Kidney capillary endothelial cell (primary cell): Measurements from ENCODE around the gene TECPR2.

Source experiments
- DNase-seq: peaks from one replicate; pipeline ENCODE4 v3.0.0-alpha.2; 2018; ENCODE audit warnings: low spot score

Gene TECPR2

GRCh38 chr14:102469261-102469660, 106.5 kb downstream of the TECPR2 start:
- no peak for DNase-seq

DNA sequence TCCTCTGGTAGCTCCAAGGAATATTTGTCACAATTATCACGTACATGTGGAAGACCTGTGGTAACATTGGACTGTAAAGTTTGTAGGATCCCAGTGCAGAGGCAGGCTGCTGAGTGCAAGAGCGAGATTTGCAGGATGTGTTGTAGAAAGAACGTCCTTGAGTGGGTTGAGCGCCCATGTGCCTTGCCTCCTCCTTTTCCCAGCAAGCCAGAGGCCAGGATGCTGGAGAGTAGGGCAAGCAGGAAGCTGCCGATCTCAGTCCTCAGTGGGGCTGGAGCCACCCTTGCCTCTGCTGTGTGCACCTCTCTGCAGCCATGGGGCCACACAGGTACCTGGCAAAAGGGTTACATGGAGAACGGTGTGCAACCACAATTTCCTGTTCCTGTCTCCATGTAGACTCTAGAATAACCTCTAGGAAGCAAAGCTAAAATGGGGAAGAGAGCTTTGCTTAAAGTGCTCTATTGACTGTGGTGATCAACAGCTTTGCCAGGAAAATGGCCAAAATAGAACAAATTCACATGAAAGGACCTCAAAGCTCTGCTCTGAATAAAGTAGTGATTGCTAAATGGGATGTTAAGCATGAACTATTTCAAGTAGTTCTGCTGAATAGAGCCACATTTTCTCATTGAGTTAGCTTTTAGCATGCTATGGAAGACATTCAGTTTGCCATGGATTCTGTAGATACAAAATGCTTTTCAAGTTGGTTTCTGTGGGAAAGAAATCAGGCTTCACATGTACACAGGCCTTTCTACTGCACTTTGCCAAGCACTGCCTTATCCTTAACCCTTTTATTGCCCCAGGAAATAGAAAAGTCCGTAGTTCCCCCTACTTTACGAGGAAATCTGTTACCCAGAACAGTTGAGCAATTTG, 109.4 kb downstream of the TECPR2 start:
- DNase-seq = no peak

GRCh38 chr14:102472791-102473150, 110.0 kb downstream of the TECPR2 start:
- DNase-seq = no peak

DNA sequence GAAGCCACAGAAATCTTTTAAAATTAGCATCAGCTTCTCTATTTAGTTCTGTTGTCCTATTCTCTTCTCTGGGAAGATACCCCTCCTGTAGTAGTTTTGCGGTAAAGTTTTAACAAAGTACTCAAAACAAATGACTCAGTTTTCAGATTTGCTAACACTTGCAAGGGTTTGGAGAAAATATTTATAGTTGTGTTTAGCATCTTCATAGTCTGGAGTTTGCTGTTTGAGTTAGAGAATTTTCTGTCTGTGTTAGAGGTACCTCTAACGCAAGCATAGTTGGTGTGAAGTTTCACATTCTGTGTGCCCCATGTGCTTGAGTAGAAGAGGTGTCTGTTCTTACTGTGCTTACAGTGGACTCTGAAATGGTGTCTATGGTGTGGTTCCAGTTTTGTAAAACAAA, 110.8 kb downstream of the TECPR2 start:
- DNase-seq = no peak

DNA sequence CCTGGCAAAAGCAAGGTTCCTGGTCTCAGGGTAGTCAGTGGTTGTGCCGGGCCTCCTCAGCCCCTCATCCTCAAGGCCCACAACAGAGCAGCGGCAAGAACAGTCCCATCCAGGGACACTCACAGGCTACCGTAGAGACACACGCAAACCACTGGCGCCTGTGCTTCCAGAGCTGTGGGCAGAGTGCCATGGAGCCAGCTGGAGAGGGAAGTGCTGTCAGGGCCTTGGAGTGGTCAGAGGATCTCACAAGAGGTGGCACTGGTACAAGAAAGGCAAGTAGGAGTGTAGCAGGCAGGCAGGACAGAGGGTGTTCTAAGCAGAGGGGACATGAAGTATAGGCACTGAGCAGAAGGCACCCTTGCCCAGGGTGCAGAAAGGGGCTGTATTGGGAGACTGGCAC, 112.2 kb downstream of the TECPR2 start:
- DNase-seq = no peak

DNA sequence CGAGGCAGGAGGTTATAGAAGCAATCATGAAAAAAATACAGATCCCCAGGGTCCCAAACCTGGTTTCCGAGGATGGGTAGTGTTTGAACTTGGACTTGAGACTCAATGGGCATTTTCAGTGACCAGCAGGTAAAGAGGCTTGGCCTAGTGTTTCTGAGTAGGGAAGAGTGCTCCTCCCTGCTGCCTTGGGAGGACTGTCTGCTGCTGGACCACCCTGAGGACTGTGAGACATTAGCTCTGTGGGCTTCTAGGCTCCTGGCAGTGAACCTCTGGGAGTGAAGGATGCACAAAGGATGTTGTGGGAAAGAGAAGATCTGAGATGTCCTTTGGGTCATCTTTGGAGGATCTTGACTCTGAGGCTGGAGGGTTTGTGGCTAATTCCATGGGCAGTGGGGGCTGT, 116.4 kb downstream of the TECPR2 start:
- no peak for DNase-seq

- DNase-seq = no peak
These were observed 117.0 kb downstream of the TECPR2 start for GRCh38 chr14:102479777-102480176.

- no peak for DNase-seq
These were observed 118.6 kb downstream of the TECPR2 start for GRCh38 chr14:102481371-102481770.

DNA sequence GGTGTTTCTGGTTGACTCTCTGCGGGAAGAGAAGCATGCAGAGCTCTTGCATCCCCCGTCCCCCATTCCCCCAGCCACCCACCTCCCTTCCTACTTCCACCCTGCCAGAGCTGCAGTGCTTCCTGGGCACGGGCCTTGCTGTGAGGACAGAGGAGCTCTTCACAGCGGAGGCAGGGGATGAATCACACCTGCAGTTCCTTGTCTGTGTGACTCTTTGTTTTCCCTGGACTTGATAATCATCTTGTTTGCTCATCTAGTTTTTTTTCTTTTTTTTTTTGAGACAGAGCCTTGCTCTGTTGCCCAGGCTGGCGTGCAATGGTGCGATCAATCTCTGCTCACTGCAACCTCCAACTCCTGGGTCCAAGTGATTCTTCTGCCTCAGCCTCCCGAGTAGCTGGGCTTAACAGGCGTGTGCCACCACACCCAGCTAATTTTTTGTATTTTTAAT, 119.1 kb downstream of the TECPR2 start:
- DNase-seq = no peak

DNA sequence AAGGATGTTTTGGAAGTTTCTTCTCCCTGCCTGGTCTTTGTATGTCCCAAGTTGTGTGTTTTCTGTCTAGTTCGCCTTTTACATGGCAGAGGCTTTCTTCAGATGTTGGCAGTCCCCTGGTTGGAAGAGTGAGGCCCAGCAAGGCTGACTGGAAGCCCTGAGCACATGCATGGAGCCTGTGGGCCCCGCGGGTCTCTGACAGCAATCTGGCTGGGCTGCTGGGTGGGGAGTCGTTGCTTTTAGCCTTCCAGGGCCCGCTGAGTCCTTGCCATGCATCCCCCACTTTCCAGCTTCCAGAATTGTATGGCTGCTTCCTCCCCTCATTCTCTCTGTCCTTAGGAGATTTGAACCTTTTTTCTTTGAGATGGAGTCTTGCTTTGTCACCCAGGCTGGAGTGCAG, 121.6 kb downstream of the TECPR2 start:
- no peak for DNase-seq

DNA sequence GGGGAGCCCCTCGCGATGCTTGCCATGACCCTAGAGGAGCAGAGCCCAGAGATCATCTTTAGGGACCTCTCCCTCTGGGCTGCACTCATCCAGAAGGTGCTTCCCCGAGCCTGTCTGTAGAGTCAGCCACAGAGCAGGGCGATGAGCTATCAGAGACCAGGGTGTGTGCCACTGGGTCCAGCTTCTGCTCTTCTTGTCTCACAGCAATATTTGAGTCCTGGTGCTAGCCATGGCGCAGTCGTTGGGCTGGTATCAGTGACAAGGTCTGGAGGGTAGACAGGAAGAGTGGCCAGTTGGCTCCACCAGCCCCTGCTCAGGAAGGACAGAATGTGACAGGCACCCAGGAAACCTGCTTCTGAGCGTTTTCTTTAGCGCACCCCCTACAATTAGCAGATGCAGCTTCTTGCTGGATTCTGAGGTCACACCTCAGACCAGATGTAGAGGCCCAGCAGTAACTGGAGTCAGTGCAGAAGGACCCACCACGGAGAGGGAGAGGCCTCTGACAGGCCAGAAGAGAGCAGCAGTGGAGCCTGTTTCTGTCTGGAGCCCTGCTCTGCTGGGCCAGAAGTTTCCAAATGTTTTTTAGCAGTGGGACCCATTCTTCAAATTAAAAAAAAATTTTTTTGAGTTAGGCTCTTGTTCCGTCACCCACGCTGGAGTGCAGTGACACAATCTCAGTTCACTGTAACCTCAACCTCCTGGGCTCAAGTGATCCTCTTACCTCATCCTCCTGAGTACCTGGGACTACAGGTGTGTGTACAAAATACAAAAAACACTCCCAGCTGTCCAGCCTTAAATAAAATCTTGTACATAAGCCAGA, 123.2 kb downstream of the TECPR2 start:
- DNase-seq = no peak

GRCh38 chr14:102486513-102487203, 123.9 kb downstream of the TECPR2 start:
- DNase-seq = no peak

GRCh38 chr14:102487204-102487577, 124.5 kb downstream of the TECPR2 start:
- DNase-seq = no peak

- DNase-seq = no peak
These were observed 127.7 kb downstream of the TECPR2 start for GRCh38 chr14:102490456-102490855.

DNA sequence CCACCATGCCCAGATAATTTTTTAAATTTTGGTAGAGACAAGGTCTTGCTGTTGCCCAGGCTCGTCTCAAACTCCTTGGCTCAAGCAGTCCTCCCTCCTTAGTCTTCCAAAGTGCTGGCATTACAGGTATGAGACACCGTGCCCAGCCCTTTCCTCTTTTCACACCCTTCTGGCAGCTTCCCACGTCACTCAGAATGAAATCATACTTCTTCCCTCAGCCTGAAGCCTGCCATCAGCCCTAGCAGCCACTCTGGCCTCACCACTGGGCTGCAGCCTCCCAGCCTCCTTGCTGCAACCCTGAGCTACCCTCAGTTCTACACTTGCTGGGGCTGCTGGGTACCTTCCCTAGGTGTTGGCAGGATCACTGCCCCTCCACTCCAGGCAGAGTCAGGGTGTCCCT, 128.6 kb downstream of the TECPR2 start:
- no peak for DNase-seq

DNA sequence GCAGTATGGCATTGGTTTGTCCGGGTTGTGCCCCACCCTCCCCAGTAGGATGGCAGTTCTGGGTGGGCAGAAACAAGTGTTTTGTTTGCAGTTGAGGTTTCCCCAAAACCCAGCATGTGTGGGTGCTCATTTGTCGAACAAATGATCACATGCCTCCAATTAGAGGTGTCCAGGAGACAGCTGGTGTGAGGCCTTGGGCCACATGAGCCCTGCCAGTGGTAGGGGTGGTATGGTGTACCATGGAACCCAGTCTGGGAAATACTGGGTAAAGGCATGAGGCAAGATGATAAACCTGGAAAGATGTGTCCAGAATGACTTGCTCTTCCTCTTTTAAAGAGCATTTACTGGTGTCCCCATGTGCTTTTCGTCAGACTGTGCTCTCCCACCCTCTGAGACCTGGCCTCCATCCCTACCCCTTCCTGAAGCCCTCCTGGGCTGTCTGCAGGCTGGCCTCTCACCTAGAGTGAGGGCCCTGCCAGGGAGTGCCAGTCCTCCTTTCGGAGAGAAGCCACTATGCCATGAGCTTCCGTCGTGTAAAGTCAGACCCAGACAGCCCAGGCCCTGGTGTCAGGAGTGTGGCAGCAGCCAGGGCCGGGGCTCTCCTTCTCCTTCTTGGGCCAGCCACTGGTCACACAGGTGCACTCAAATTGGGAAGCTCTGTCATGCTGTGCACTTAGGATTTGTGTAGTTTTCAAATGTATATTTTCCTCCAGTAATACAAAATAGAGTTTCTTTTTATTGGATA, 129.2 kb downstream of the TECPR2 start:
- DNase-seq = no peak

DNA sequence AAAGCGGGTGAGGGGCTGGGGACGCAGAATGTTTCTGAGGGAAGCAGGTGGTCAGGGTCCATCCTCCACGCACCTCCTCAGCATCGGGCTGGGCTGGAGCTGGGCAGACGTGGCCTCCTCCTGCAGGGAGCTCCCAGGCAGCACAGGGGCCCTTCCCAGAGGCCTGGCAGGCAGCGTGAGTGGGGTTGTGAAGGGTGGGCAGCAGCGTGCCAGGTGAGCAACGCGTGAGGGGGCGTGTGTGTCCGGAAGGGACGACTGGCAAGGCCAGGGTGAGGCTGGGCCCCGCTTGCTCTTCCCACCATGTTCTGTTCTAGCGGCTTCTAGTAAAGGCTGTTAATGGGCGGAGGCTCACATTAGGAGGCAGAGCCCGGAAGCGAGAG, 129.8 kb downstream of the TECPR2 start:
- no peak for DNase-seq

- DNase-seq = no peak
These were observed 130.4 kb downstream of the TECPR2 start for GRCh38 chr14:102493096-102493495.

- DNase-seq = no peak
These were observed 130.8 kb downstream of the TECPR2 start for GRCh38 chr14:102493585-102493984.

- DNase-seq = no peak
These were observed 133.0 kb downstream of the TECPR2 start for GRCh38 chr14:102495491-102496330.

DNA sequence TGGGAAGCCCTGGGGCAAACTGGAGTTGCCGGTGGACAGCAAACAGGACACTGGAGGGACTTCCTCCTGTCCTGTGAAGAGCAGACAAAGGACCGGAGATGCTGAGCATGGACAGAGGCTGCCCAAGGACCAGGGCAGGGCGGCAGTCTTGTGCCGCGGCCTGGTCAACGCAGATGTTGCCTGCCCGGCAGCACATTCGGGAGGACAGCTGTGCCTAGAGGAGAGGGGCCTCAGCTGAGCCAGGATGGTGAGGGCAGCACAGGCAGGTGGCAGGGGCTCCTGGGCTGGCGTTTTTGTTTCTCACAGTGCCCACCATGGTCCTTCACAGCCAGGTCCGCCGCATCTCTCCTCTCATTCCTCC, 133.6 kb downstream of the TECPR2 start:
- DNase-seq = no peak
